ENCODE measurements around the gene UBA6. TPM values are rescaled to one million over a fixed set of nuclear protein-coding genes. Genes with fewer than 3 reads are reported as not detected.

The UBA6 gene
- total RNA-seq, 1 experiment from 2014 or later = 59.4 TPM

DNA sequence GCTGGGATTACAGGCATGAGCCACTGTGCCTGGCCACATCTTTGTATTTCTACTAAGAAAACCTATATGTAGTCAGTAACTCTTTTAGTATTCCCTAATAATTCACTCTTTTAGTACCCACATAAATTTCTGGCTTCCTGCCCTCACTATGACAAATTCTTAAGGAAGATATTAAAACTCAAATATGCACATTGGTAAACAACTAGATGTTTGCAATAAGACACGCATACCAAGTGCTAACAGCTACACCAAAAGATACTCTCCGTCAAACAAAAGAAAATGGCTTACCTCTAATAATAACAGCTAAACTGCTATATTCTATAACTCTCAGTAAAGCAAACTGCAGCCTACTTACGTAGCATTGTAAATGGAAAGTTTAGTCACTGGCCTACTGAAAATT is 6.3 kb downstream of the UBA6 start:
- ATAC-seq (no peak), DNase-seq (ENCODE audit: low read depth, low spot score) (no peak)
- Histone ChIP-seq H3K4me1 (ENCODE audit: control insufficient read depth, insufficient read depth, low read length) (no peaks in the 10 kb centered on the region), H3K36me3 (ENCODE audit: control insufficient read depth, insufficient read depth, low read length) (peaks cover 7% of the 10 kb centered on the region; the same call in 1 of the 2 replicates), H3K27me3 (ENCODE audit: control insufficient read depth, insufficient read depth, low read length) (no peaks in the 10 kb centered on the region), H3K4me3 (ENCODE audit: low read depth in 2 of 2, low read length in 2 of 2) (no peak overlapping the region), H3K27ac (ENCODE audit: low read length) (no peak overlapping the region), H3K9me3 (ENCODE audit: control insufficient read depth, insufficient read depth, low read depth, low read length) (no peaks in the 10 kb centered on the region)
- POLR2A ChIA-PET = interaction anchor here (0.7 kb wide), 1 partner anchor 176 kb away, joined by 5 read pairs; no protein-coding TSS in a partner anchor
- intact Hi-C loops (cut with micrococcal nuclease; ENCODE audit: unreplicated experiment) = no loop called here
- in situ Hi-C loops (cut with HindIII; ENCODE audit: low pct_unique_long_range_greater_than_20kb, low sequenced_read_pairs) = no loop called here
- CTCF ChIA-PET = no interaction called here
- BruUV-seq (replicated peaks) = no TSS peak
- TF ChIP-seq SIN3A (IDR thresholded peaks at IDR 0.05; ENCODE audit: borderline replicate concordance, insufficient read depth, low read depth, low read length) = no peak

DNA sequence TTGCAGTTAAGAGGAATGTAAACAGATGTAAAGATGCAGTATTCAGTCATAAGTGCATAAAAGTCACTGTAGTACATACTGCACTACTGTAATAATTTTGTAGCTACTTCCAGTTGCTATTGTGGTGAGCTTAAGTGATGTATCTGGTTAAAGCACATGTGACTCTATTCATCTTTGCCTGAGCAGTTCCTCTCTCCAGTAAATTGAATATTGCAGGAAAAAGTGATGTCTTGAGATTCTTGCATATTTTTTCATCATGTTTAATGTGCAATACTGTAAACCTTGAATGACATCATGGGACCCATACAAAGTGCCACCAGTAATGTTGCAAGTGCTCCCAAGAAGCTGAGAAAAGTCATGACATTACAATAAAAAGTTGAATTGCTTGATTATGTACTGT is 9.6 kb downstream of the UBA6 start:
- intact Hi-C loops (cut with micrococcal nuclease; ENCODE audit: unreplicated experiment) = no loop called here
- BruUV-seq (replicated peaks) = no TSS peak
- DNase-seq (ENCODE audit: low read depth, low spot score) (no peak), ATAC-seq (no peak)
- TF ChIP-seq, protein P1, sequence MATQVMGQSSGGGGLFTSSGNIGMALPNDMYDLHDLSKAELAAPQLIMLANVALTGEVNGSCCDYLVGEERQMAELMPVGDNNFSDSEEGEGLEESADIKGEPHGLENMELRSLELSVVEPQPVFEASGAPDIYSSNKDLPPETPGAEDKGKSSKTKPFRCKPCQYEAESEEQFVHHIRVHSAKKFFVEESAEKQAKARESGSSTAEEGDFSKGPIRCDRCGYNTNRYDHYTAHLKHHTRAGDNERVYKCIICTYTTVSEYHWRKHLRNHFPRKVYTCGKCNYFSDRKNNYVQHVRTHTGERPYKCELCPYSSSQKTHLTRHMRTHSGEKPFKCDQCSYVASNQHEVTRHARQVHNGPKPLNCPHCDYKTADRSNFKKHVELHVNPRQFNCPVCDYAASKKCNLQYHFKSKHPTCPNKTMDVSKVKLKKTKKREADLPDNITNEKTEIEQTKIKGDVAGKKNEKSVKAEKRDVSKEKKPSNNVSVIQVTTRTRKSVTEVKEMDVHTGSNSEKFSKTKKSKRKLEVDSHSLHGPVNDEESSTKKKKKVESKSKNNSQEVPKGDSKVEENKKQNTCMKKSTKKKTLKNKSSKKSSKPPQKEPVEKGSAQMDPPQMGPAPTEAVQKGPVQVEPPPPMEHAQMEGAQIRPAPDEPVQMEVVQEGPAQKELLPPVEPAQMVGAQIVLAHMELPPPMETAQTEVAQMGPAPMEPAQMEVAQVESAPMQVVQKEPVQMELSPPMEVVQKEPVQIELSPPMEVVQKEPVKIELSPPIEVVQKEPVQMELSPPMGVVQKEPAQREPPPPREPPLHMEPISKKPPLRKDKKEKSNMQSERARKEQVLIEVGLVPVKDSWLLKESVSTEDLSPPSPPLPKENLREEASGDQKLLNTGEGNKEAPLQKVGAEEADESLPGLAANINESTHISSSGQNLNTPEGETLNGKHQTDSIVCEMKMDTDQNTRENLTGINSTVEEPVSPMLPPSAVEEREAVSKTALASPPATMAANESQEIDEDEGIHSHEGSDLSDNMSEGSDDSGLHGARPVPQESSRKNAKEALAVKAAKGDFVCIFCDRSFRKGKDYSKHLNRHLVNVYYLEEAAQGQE (IDR thresholded peaks at IDR 0.05; ENCODE audit: insufficient read depth in 1 of 2, low read depth in 2 of 2, low read length in 1 of 2) = no peak
- TF ChIP-seq, protein P2, sequence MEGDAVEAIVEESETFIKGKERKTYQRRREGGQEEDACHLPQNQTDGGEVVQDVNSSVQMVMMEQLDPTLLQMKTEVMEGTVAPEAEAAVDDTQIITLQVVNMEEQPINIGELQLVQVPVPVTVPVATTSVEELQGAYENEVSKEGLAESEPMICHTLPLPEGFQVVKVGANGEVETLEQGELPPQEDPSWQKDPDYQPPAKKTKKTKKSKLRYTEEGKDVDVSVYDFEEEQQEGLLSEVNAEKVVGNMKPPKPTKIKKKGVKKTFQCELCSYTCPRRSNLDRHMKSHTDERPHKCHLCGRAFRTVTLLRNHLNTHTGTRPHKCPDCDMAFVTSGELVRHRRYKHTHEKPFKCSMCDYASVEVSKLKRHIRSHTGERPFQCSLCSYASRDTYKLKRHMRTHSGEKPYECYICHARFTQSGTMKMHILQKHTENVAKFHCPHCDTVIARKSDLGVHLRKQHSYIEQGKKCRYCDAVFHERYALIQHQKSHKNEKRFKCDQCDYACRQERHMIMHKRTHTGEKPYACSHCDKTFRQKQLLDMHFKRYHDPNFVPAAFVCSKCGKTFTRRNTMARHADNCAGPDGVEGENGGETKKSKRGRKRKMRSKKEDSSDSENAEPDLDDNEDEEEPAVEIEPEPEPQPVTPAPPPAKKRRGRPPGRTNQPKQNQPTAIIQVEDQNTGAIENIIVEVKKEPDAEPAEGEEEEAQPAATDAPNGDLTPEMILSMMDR (IDR thresholded peaks at IDR 0.05) = no peak
- no peak for TF ChIP-seq POLR2AphosphoS5 (IDR thresholded peaks at IDR 0.05; ENCODE audit: low read depth, low read length)
- no peak for TF ChIP-seq TCF7L2 (IDR thresholded peaks at IDR 0.05; ENCODE audit: low read depth, low read length)
- no peak for TF ChIP-seq SIN3A (IDR thresholded peaks at IDR 0.05; ENCODE audit: borderline replicate concordance, insufficient read depth, low read depth, low read length)
- in situ Hi-C loops (cut with HindIII; ENCODE audit: low pct_unique_long_range_greater_than_20kb, low sequenced_read_pairs) = no loop called here
- CTCF ChIA-PET = no interaction called here
- no peaks in the 10 kb centered on the region for H3K4me1 ChIP-seq (ENCODE audit: control insufficient read depth, insufficient read depth, low read length)
- POLR2A ChIA-PET = no interaction called here
- no peak overlapping the region for H3K4me3 ChIP-seq (ENCODE audit: low read depth in 2 of 2, low read length in 2 of 2)
- peaks cover 5% of the 10 kb centered on the region; the same call in 1 of the 2 replicates for H3K36me3 ChIP-seq (ENCODE audit: control insufficient read depth, insufficient read depth, low read length)
- H3K9me3 ChIP-seq (ENCODE audit: control insufficient read depth, insufficient read depth, low read depth, low read length) = no peaks in the 10 kb centered on the region
- H3K27me3 ChIP-seq (ENCODE audit: control insufficient read depth, insufficient read depth, low read length) = no peaks in the 10 kb centered on the region
- H3K27ac ChIP-seq (ENCODE audit: low read length) = no peak overlapping the region

DNA sequence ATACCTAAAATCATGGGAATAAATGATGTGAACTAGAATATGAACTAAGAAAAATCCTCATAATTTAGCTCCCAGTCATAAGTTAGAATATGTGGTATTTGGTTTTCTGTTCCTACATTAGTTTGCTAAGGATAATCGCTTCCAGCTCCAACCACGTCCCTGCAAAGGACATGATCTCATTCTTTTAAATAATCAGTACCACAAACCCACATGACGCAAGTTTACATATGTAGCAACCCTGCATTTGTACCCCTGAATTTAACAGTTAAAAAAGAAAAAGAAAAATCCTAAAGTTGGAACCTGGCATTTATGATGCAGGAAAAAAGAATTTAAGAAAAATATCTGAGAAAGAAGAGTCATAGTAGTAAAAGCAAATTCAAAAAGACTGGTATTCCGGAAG is 13.3 kb downstream of the UBA6 start:
- no peaks in the 10 kb centered on the region; the same call in 1 of the 2 replicates for H3K36me3 ChIP-seq (ENCODE audit: control insufficient read depth, insufficient read depth, low read length)
- H3K27ac ChIP-seq (ENCODE audit: low read length) = no peak overlapping the region
- DNase-seq (ENCODE audit: low read depth, low spot score) (no peak), ATAC-seq (no peak)
- H3K4me1 ChIP-seq (ENCODE audit: control insufficient read depth, insufficient read depth, low read length) = no peaks in the 10 kb centered on the region
- TF ChIP-seq TCF7L2 (IDR thresholded peaks at IDR 0.05; ENCODE audit: low read depth, low read length) (no peak), SIN3A (IDR thresholded peaks at IDR 0.05; ENCODE audit: borderline replicate concordance, insufficient read depth, low read depth, low read length) (no peak), POLR2AphosphoS5 (IDR thresholded peaks at IDR 0.05; ENCODE audit: low read depth, low read length) (no peak)
- TF ChIP-seq, protein P2 (IDR thresholded peaks at IDR 0.05) = no peak
- TF ChIP-seq, protein P1 (IDR thresholded peaks at IDR 0.05; ENCODE audit: insufficient read depth in 1 of 2, low read depth in 2 of 2, low read length in 1 of 2) = no peak
- no peaks in the 10 kb centered on the region for H3K27me3 ChIP-seq (ENCODE audit: control insufficient read depth, insufficient read depth, low read length)
- intact Hi-C loops (cut with micrococcal nuclease; ENCODE audit: unreplicated experiment) = no loop called here
- BruUV-seq (replicated peaks) = no TSS peak
- no peaks in the 10 kb centered on the region for H3K9me3 ChIP-seq (ENCODE audit: control insufficient read depth, insufficient read depth, low read depth, low read length)
- POLR2A ChIA-PET = no interaction called here
- H3K4me3 ChIP-seq (ENCODE audit: low read depth in 2 of 2, low read length in 2 of 2) = no peak overlapping the region
- in situ Hi-C loops (cut with HindIII; ENCODE audit: low pct_unique_long_range_greater_than_20kb, low sequenced_read_pairs) = no loop called here
- CTCF ChIA-PET = no interaction called here
